Right cardiac atrium (tissue), 5 donors: ENCODE results near the gene LYZL4. TPM values are rescaled to one million over a fixed set of nuclear protein-coding genes. Genes with fewer than 3 reads are reported as not detected.
A peak's percentile ranks its signal among the peaks of the same experiment; 100 is the strongest.

ENCODE experiments used
- ATAC-seq, 2 donors: fragments of 200-7000 bp; cut with Tn5 transposase; one replicate each; pipeline versions ENCODE4 v1.8.0 to v1.9.1; 2020; ENCODE audit warnings: moderate library complexity in 2 of 2, mild to moderate bottlenecking in 1 of 2
- DNase-seq, 3 donors: peaks; one replicate each; pipeline ENCODE4 v3.0.0-alpha.2; 2020
- H3K27ac ChIP-seq: one replicate; pipeline ENCODE4 v1.5.1; 2013; ENCODE audit warnings: mild to moderate bottlenecking, low read length, control low read depth, moderate library complexity
- H3K27me3 ChIP-seq: one replicate; pipeline ENCODE4 v1.6.1; 2013; ENCODE audit not compliant: control insufficient read depth, insufficient read depth
- H3K4me1 ChIP-seq: one replicate; pipeline ENCODE4 v1.6.1; 2013; ENCODE audit warnings: low read length; ENCODE audit not compliant: control insufficient read depth, insufficient read depth
- H3K4me3 ChIP-seq: one replicate; pipeline ENCODE4 v1.5.1; 2013; ENCODE audit warnings: low read length, control low read depth
- H3K9me3 ChIP-seq: one replicate; pipeline ENCODE4 v1.6.1; 2013; ENCODE audit warnings: low read length; ENCODE audit not compliant: control insufficient read depth
- WGBS: extraction: QIAGEN DNeasy Blood & Tissue Kit; methylation state at CpG from one replicate; pipeline ENCODE4 v1.1.7; 2013; 5-methylcytosine and 5-hydroxymethylcytosine counted together
- intact Hi-C, 4 donors: fragments of 100-400 bp; cut with DNase I; formaldehyde crosslinking; loops; one replicate each; pipeline versions ENCODE4 v1.11.0 to v1.14.0; 2022 to 2023
- long read RNA-seq, 4 donors: library from polyadenylated mRNA; unstranded; transcript quantifications; one replicate each; pipeline ENCODE4 v2.0.0, GENCODE V29; 2020 to 2021
- polyA plus RNA-seq: library from polyadenylated mRNA; stranded (reverse); fragments of 200-250 nt; gene quantifications from one replicate; pipeline ENCODE4 v1.2.3, GENCODE V29; 2013
- total RNA-seq, 4 donors: library from RNA; stranded (reverse); fragmentation: NEBNext Ultra II Directional; extraction: Animal tissue kit (Norgen Biotek cat#: 25700); gene quantifications; one replicate each; pipeline ENCODE4 v1.2.1, GENCODE V29; 2021
- donor health status: healthy with polysubstance abuse.
- donor health status: DM: no; HTN: yes; CAD: no.
- donor health status: DM: no; HTN: no; CAD: no.
- donor health status: DM: no; HTN: yes; CAD: no; lungs with severe emphysema.
- donor health status: DM: yes; HTN: yes; CAD: no.

Gene LYZL4, protein sequence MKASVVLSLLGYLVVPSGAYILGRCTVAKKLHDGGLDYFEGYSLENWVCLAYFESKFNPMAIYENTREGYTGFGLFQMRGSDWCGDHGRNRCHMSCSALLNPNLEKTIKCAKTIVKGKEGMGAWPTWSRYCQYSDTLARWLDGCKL
- total RNA-seq, result not detected
- polyA plus RNA-seq, result not detected
- long read RNA-seq, donor 1, result 0 reads
- long read RNA-seq, donor 2, result 0 reads
- long read RNA-seq, donor 3, result 0 reads
- long read RNA-seq, donor 4, result 0 reads

DNA sequence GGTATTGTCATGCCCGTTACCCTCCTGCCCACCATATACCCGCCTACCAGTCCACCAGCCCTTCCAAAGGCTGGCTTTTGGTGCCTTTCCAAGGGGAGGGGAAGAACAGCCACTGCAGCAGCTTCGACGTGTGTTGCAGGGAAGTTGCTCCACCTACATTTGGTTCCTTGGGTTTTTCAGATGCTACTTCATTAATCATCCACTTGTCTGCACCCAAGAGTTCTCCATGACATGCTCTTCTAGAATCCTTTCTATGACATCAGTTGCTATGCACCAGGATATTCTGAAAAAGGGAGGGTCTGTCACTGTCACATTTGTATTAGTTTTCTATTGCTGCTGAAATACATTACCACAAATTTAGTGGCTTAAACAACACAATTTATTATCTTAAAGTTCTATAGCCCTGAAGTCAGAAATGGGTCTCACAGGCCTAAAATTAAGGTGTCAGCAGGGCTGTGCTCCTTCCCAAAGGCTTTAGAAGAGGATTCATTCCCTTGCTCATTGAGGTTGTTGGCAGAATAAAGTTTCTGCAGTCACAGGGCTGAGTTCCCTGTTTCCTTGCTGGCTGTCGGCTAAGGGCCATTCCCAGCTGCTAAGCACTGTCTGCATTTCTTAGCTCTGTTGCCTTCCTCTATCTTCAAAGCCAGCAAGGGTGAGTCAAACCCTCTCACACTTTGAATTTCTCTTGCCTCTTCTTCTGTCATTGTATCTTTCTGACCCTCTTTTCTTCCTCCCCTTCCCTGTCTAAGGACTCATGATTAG, at the start of gene LYZL4:
Gene LYZL4, minus strand, starts transcription at position 241 of the 762 bp plus-strand sequence. CDS start 3,359 bp downstream, outside the sequence.
- intact Hi-C loops, result no loop called here
- WGBS, result 52% methylated on average over 5 of the region's 5 CpGs
- H3K27ac ChIP-seq, result no peak within 1 kb of the TSS
- no peak within 1 kb of the TSS for H3K4me3 ChIP-seq
- no peak for DNase-seq
- no peak for ATAC-seq
- H3K27me3 ChIP-seq, result no peaks in the 10 kb centered on the region
- H3K4me1 ChIP-seq, result no peaks in the 10 kb centered on the region
- H3K9me3 ChIP-seq, result no peaks in the 10 kb centered on the region

DNA sequence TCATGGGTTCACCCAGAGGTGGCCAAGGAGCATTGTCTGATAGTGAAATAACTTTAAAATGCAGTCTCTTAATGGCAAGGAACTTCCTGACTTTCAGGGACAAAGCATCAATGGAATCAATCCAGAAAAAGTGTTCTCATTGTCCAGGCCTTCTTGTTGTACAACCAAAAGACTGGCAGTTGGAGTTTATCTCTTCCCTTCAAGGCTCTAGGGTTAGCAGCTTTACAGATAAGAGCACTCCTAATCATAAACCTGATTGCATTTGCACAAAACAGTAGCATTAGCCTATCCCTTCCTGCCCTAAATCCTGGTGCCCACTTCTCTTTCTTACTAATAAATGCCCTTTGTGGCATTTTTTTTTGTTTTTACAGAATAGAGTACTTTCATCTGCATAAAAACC, 48.7 kb upstream of the LYZL4 start:
- H3K9me3 ChIP-seq, result no peaks in the 10 kb centered on the region
- DNase-seq (no peak), ATAC-seq (peak in 1 of 2 donors; percentile 37)
- no peaks in the 10 kb centered on the region for H3K27me3 ChIP-seq
- H3K4me1 ChIP-seq, result no peaks in the 10 kb centered on the region
- no peak overlapping the region for H3K4me3 ChIP-seq
- H3K27ac ChIP-seq, result no peak overlapping the region
- intact Hi-C loops, result no loop called here

DNA sequence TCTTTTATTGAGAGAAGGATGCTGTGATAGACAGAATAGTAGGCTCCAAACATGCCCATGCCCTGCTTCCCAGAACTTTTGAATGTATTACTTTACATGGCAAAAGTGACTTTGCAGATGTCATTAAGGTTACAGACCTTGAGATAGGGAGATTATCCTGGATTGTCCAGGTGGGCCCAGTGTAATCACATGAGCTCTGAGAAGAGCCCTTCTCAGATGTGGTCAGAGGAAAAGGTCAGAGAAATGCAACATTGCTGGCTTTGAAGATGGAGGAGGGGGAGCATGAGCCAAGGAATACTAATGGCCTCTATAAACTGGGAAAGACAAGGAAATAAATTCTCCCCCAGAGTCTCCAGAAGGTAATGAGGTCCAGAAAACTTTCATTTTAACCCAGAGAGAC, 45.8 kb upstream of the LYZL4 start:
- Histone ChIP-seq H3K27me3 (no peaks in the 10 kb centered on the region), H3K9me3 (no peaks in the 10 kb centered on the region), H3K4me1 (peaks cover 5% of the 10 kb centered on the region), H3K27ac (no peak overlapping the region), H3K4me3 (no peak overlapping the region)
- no peak for ATAC-seq
- DNase-seq, result no peak
- intact Hi-C loops, result no loop called here

DNA sequence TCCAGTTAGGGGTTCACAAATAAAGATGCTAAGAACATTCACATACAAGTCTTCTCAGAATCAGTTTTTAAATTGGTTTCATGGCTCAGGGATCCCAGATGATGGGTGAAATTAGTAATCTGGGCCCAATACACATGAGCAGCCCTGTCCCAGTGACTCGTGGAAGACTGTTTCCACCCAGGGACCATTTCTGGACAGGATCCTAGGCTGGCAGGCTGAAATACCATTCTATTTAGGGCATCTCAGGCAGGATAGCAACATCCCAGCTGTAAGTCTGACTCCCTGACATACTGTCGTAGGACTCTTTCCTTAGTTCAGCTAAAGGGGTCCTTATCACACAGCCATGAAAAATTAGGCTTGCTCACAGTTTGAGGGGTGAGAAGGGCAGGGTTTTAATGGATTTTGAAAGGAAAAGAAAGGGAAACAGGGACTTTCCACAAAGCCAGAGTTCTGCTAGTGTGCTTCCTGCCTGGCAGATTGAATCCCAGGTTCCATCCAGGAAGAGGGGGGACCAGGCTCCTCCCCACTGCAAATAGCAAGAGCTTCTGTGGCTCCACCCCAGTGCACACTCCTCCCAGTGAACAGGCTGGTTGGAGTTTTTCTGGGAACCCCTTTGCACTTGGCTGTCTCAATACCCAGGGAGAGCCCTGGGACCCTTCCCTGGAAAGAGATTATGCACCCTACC, 41.3 kb upstream of the LYZL4 start:
- Histone ChIP-seq H3K27ac (peak overlapping the region; percentile 81), H3K4me3 (no peak overlapping the region), H3K4me1 (peaks cover 5% of the 10 kb centered on the region), H3K27me3 (no peaks in the 10 kb centered on the region), H3K9me3 (no peaks in the 10 kb centered on the region)
- peak in 2 of 3 donors; percentile 35 to 50 for DNase-seq
- 17% methylated on average over 2 of the region's 2 CpGs for WGBS
- intact Hi-C loops, result no loop called here
- peak; percentile 87 to 88 for ATAC-seq

DNA sequence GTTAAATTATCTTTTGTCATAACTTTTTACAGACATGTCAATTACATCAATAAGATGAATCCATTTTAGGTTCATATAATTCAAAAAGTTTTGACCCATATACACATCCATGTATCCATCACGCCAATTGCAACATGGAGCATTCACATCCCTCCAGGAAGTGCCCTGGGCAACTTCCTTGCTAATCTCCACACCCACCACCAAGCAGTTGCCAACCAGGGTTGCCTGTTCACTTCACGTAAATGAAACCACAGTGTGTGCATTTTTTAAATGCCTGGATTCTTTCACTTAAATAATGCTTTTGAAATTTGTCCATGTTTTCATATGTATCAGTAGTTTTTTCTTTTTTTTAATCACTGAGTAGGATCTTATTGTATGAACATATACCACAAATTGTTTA, 40.7 kb upstream of the LYZL4 start:
- Histone ChIP-seq H3K27ac (no peak overlapping the region), H3K4me3 (no peak overlapping the region), H3K27me3 (no peaks in the 10 kb centered on the region), H3K4me1 (peaks cover 5% of the 10 kb centered on the region), H3K9me3 (no peaks in the 10 kb centered on the region)
- intact Hi-C loops, result no loop called here
- ATAC-seq (no peak), DNase-seq (no peak)
- 69% methylated on average over 2 of the region's 2 CpGs for WGBS

DNA sequence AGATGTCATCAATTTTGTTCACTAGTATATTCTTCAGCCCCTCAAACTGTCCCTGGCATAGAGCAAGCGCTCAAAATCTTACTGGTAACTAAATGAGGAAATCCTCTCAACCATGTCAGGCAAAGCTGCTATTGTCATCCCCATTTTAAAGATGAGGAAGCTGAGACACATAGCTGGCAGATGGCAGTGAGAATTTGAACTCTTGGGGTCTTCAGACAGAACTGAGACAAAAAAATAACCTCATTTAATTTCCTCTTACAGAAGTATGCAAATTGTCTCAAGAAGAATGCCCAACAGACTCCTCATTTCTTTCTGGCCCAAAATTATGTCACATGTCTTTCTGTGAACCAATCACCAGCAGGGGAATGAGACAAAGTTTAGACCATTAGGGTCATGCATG, 40.2 kb upstream of the LYZL4 start:
- no peak overlapping the region for H3K4me3 ChIP-seq
- no peaks in the 10 kb centered on the region for H3K27me3 ChIP-seq
- WGBS, result 99% methylated on average over 1 of the region's 1 CpG
- DNase-seq (no peak), ATAC-seq (no peak)
- intact Hi-C loops, result no loop called here
- H3K9me3 ChIP-seq, result no peaks in the 10 kb centered on the region
- H3K27ac ChIP-seq, result no peak overlapping the region
- peaks cover 5% of the 10 kb centered on the region for H3K4me1 ChIP-seq

DNA sequence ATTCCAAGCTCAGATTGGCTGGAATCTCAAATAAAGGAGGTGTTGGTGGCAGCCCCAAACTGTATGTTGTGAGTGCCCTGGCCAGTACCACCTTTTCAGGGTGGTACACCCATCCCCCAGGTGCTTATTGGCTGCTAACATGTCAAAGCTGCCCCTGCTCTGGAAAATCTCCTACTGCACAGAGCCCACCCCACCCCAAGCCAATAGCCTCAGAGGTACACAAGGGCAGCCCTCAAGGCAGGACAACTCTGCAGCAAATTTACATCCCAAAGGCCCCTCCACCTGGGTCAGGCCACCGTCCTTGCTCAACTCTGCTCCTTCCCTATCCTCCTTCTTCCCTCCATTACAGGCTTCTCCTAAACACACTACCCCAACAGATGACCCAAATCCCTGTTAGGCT, 37.1 kb upstream of the LYZL4 start:
- no peaks in the 10 kb centered on the region for H3K27me3 ChIP-seq
- intact Hi-C loops, result no loop called here
- no peak overlapping the region for H3K27ac ChIP-seq
- ATAC-seq (no peak), DNase-seq (no peak)
- H3K9me3 ChIP-seq, result no peaks in the 10 kb centered on the region
- WGBS, result 78% methylated on average over 1 of the region's 1 CpG
- H3K4me1 ChIP-seq, result peaks cover 5% of the 10 kb centered on the region
- H3K4me3 ChIP-seq, result no peak overlapping the region

DNA sequence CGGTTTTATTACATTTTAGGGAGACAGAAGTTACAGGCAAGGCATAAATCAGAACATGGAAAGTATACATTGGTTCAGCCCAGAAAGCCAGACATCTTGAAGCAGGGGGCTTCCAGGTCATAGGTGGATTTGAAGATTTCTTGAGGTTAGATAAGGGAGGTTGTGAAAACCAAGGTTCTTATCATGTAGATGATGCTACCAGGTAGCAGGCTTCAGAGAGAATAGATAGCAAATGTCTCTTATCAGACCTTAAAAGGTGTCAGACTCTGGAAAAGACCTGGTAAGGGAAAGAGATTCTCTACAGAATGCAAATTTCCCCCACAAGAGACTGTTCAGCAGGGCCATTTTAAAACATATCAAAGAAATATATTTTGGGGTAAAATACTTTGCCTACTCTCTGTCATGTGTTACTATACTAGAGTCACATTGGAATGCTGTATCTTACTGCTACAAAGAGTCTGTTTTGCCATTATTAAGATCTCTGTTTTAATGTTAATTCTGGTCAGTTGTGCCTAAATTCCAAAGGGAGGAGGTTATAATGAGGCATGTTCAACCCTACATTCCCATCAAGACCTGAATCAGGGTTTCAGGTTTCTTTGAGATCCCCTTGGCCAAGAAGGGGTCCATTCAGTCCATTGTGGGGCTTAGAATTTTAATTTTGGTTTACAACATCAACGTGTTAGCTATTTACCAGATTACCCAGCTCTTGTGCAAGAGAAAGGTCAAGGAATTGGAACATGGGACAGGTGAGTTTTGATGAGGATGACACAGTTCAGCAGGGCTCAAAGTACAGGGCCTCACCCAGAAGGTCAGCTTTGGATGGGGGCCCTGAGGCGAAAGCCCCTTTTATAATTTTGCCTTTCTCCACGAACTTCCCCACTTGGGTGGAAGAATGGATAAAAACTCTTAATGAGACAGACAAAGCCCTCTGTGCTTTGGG, 36.0 kb upstream of the LYZL4 start:
- H3K27me3 ChIP-seq, result no peaks in the 10 kb centered on the region
- no peaks in the 10 kb centered on the region for H3K9me3 ChIP-seq
- no peak overlapping the region for H3K27ac ChIP-seq
- DNase-seq (no peak), ATAC-seq (no peak)
- WGBS, result 85% methylated on average over 4 of the region's 4 CpGs
- no peaks in the 10 kb centered on the region for H3K4me1 ChIP-seq
- H3K4me3 ChIP-seq, result no peak overlapping the region
- intact Hi-C loops, result no loop called here

DNA sequence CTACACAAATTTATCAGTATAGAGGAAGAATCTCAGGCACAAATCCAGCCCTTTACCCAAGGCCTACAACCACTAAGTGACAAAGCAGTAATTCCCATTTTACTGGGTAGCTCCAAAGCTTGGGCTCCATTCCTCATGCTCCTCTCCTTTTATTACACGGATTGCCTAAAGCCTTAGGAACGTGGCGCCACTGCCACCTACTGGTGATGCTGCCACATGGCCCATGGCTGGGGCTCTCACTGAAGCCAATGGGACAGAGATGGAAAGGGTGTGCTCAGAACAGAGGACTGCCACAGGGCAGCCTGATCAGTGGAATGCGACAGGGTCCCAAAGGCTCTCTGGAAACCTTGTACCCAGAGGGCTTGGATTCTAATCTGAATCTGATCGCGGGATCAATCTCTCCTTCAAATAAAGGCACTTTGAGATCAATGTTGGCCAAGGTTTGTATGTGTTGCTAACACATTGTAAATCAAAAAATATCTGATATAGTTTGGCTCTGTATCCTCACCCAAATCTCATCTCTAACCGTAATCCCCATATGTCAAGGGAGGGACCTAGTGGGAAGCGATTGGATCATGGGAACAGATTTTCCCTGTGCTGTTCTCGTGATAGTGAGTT, 33.5 kb upstream of the LYZL4 start:
- 20% methylated on average over 9 of the region's 9 CpGs for WGBS
- Histone ChIP-seq H3K4me3 (no peak overlapping the region), H3K27me3 (no peaks in the 10 kb centered on the region), H3K27ac (no peak overlapping the region), H3K9me3 (no peaks in the 10 kb centered on the region), H3K4me1 (no peaks in the 10 kb centered on the region)
- intact Hi-C loops, result loop anchor here (5.0 kb wide), 4 partner anchors 197 to 552 kb away; no protein-coding TSS in a partner anchor
- ATAC-seq (peak; percentile 93 to 96), DNase-seq (peak; percentile 77 to 93 (median 92))

DNA sequence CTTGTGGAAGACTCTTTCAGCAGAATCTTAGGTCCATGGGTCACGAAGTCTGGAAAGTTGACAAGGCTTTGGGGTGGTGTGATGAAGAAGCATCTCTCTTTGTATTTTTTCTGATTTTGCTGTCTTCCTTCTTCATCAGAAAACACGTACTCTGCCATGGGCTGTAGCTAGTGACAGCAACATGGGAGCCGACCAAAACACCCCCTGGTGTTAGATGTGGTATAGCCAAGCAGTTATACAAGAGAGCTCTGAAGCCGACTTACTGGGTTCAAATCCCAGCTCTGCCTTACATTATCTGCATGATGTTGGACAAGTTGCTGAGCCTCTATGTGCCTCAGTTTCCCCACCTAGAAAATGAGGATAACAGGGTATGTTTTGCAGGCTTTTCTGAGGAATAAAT, 32.9 kb upstream of the LYZL4 start:
- WGBS, result 74% methylated on average over 4 of the region's 4 CpGs
- no peaks in the 10 kb centered on the region for H3K4me1 ChIP-seq
- DNase-seq, result no peak
- H3K4me3 ChIP-seq, result no peak overlapping the region
- H3K9me3 ChIP-seq, result no peaks in the 10 kb centered on the region
- H3K27me3 ChIP-seq, result no peaks in the 10 kb centered on the region
- H3K27ac ChIP-seq, result no peak overlapping the region
- no peak for ATAC-seq
- intact Hi-C loops, result loop anchor here (5.0 kb wide), 4 partner anchors 196 to 551 kb away; no protein-coding TSS in a partner anchor
